A673 (cell line): Measurements from ENCODE around the gene SEPTIN1. TPM values are rescaled to one million over a fixed set of nuclear protein-coding genes. Genes with fewer than 3 reads are reported as not detected.

Experiments used
- BruUV-seq: library from RNA; stranded (reverse); fragments of 400-500 nt; replicated peaks from 2 replicates; lab custom pipeline; 2021; lab: Mats Ljungman, UMichigan
- CTCF ChIA-PET: fragments of 300-600 bp; sonication (Branson Sonifier 250); formaldehyde crosslinking; loops from one replicate; lab custom pipeline; 2022; ENCODE audit warnings: antibody characterized with exemption; lab: Charles Lee
- POLR2A ChIA-PET: fragments of 300-600 bp; sonication (Branson Sonifier 250); formaldehyde crosslinking; loops from one replicate; lab custom pipeline; 2022; ENCODE audit warnings: antibody characterized with exemption; ENCODE audit not compliant: low non-redundant PET; lab: Charles Lee
- DNase-seq: peaks from one replicate; pipeline ENCODE4 v3.0.0-alpha.2; 2015; ENCODE audit warnings: low spot score
- H3K27ac ChIP-seq: fragments of 200-600 bp; sonication (generic); 2 replicates; pipeline ENCODE4 v1.5.1; 2016; ENCODE audit warnings: mixed run types, low read depth, mild to moderate bottlenecking, mixed read lengths, antibody characterized with exemption, low read length; ENCODE audit not compliant: poor library complexity, severe bottlenecking
- H3K27me3 ChIP-seq: fragments of 200-600 bp; sonication (generic); replicated peaks from 2 replicates; pipeline ENCODE4 v1.6.1; 2017; ENCODE audit warnings: mixed run types, low read depth, mild to moderate bottlenecking, mixed read lengths, antibody characterized with exemption, low read length; ENCODE audit not compliant: insufficient read depth, poor library complexity
- H3K36me3 ChIP-seq: fragments of 200-600 bp; sonication (generic); 2 replicates; pipeline ENCODE4 v1.6.1; 2016; ENCODE audit warnings: mixed run types, mild to moderate bottlenecking, mixed read lengths, antibody characterized with exemption, low read length; ENCODE audit not compliant: insufficient read depth, poor library complexity, severe bottlenecking
- H3K4me1 ChIP-seq: fragments of 200-600 bp; sonication (generic); 2 replicates; pipeline ENCODE4 v1.6.1; 2017; ENCODE audit warnings: mixed run types, mild to moderate bottlenecking, mixed read lengths, antibody characterized with exemption, low read length; ENCODE audit not compliant: insufficient read depth, poor library complexity, severe bottlenecking
- H3K4me3 ChIP-seq: fragments of 200-600 bp; sonication (generic); 2 replicates; pipeline ENCODE4 v1.5.1; 2016; ENCODE audit warnings: low read depth, mixed run types, mild to moderate bottlenecking, mixed read lengths, low read length; ENCODE audit not compliant: poor library complexity, severe bottlenecking
- H3K9me3 ChIP-seq: fragments of 200-600 bp; sonication (generic); 2 replicates; pipeline ENCODE4 v1.6.1; 2016; ENCODE audit warnings: mixed run types, low read depth, mild to moderate bottlenecking, mixed read lengths, antibody characterized with exemption, low read length; ENCODE audit not compliant: poor library complexity, severe bottlenecking
- CTCF ChIP-seq: fragments of 300-800, 200-600 bp; sonication (generic); conservative IDR thresholded peaks from 2 replicates; pipeline ENCODE4 v1.5.1; 2017; ENCODE audit warnings: low read depth, mild to moderate bottlenecking, antibody characterized with exemption, low read length, moderate library complexity, mixed read lengths
- EZH2 ChIP-seq: fragments of 200-600 bp; sonication (generic); IDR thresholded peaks from 2 replicates; pipeline ENCODE4 v1.6.1; 2017; ENCODE audit warnings: borderline replicate concordance, low read depth, mild to moderate bottlenecking, mixed read lengths, antibody characterized with exemption, low read length; ENCODE audit not compliant: poor library complexity, severe bottlenecking
- intact Hi-C: fragments of 100-400 bp; cut with micrococcal nuclease; formaldehyde crosslinking; loops from one replicate; pipeline ENCODE4 v1.10.0; 2022; ENCODE audit not compliant: unreplicated experiment
- total RNA-seq: library from RNA; stranded (reverse); gene quantifications from 2 replicates; pipeline ENCODE4 v1.2.3, GENCODE V29; 2021

Gene SEPTIN1
- total RNA-seq, 1 experiment from 2014 or later, result 0.86 TPM

- Histone ChIP-seq H3K36me3 (peaks cover 18% of the 10 kb centered on the region), H3K9me3 (no peaks in the 10 kb centered on the region), H3K4me3 (peak overlapping the region; percentile 94), H3K27ac (no peak overlapping the region), H3K4me1 (peaks cover 4% of the 10 kb centered on the region), H3K27me3 (no peaks in the 10 kb centered on the region)
- DNase-seq, result no peak
- no peak for TF ChIP-seq EZH2
- no peak for TF ChIP-seq CTCF
- intact Hi-C loops, result no loop called here
- ChIA-PET POLR2A (no interaction called here), CTCF (no interaction called here)
- BruUV-seq, result no TSS peak
Observed at GRCh38 chr16:30366511-30366910, 15.8 kb downstream of the SEPTIN1 start.

GRCh38 chr16:30365200-30365599, 17.2 kb downstream of the SEPTIN1 start:
- BruUV-seq, result no TSS peak
- Histone ChIP-seq H3K4me1 (no peaks in the 10 kb centered on the region), H3K27me3 (no peaks in the 10 kb centered on the region), H3K4me3 (no peak overlapping the region), H3K9me3 (no peaks in the 10 kb centered on the region), H3K27ac (no peak overlapping the region), H3K36me3 (peaks cover 21% of the 10 kb centered on the region)
- POLR2A ChIA-PET, result no interaction called here
- no peak for DNase-seq
- CTCF ChIA-PET, result interaction anchor here (0.5 kb wide), 1 partner anchor 16 kb away, joined by 7 read pairs; no protein-coding TSS in a partner anchor
- no peak for TF ChIP-seq CTCF
- TF ChIP-seq EZH2, result no peak
- intact Hi-C loops, result no loop called here

DNA sequence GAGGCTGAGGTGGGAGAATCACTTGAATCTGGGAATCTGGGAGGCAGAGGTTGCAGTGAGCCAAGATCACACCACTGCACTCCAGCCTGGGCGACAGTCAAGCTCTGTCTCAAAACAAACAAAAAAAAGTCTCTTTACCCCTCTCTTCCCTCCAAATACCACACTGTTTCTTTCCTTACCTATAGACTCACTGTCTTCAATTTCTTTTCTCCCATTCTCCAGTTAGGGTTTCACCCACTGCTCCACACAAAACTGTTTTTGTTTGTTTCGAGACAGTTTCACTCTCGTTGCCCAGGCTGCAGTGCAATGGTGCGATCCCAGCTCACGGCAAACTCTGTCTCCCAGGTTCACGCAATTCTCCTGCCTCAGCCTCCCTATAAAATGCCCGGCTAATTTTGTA, 21.2 kb downstream of the SEPTIN1 start:
- Histone ChIP-seq H3K27me3 (no peaks in the 10 kb centered on the region), H3K36me3 (peaks cover 31% of the 10 kb centered on the region), H3K4me1 (no peaks in the 10 kb centered on the region), H3K4me3 (no peak overlapping the region), H3K9me3 (no peaks in the 10 kb centered on the region), H3K27ac (no peak overlapping the region)
- no peak for TF ChIP-seq CTCF
- no peak for TF ChIP-seq EZH2
- DNase-seq, result no peak
- ChIA-PET POLR2A (no interaction called here), CTCF (no interaction called here)
- BruUV-seq, result no TSS peak
- intact Hi-C loops, result no loop called here
